Measurements from ENCODE around the gene PRDM7. TPM values are rescaled to one million over a fixed set of nuclear protein-coding genes. Genes with fewer than 3 reads are reported as not detected.

PRDM7 gene
- polyA plus RNA-seq, 1 donor from 2014 or later = not detected

DNA sequence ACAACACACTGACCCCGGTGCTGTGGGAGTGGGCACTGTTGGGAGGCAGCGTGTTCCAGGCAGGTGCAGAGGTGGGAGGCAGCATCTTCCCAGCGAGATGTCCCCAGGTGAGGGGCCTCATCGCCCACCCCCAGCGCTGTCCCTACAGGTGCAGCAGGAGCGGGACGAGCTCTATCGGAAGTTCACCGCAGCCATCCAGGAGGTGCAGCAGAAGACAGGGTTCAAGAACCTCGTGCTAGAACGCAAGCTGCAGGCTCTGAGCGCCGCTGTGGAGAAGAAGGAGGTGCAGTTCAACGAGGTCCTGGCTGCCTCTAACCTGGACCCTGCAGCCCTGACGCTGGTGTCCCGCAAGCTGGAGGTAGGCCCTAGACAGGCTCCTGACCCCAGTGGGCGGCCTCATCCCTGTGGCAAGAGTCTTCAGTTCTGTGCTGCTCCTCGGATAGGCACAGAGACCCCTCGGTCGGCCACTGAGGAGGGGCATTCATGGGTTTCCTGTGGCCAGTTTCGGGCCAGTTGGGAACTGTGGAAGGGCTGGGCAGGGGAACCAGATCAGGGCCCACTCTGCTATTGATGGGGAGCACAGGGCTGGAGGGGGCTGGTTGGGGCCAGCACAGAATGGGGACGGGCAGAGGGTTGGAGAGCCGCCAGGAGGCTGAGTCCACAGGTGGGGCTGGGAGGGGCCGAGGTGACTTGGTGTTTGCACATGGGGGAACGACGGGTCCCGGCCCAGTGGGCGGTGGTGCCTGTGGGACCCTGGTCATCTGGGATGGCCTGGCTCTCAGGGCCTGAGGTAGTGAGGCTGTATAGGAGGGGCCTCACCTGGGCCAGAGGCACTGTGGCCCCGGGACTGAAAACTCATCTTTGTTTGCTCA, 36.7 kb downstream of the PRDM7 start:
- peaks cover 6% of the 10 kb centered on the region for H3K36me3 ChIP-seq (ENCODE audit: insufficient read depth, low read length)
- H3K9me2 ChIP-seq (ENCODE audit: insufficient read depth, low read length) = no peaks in the 10 kb centered on the region

DNA sequence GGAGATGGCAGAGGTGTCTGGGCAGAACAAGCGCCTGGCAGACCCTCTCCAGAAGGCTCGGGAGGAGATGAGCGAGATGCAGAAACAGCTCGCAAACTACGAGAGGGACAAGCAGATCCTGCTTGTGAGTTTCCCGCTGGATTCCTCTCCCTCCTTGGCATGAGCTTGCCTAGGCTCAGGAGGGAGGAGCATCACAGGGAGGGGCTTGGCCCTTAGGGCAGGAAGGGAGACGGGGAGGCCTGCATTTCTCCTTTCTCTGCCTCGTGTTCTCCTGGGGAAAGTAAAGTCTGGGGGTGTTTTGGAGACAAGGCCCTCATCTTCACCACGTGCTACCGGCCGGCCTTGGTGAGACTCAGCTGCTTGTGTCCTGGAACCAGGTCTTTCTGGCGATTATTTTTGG, 39.9 kb downstream of the PRDM7 start:
- H3K27ac ChIP-seq (ENCODE audit: low read length) = no peak overlapping the region
- H3K9ac ChIP-seq (ENCODE audit: low read length) = no peak overlapping the region
- H3K36me3 ChIP-seq (ENCODE audit: insufficient read depth, low read length) = peaks cover 6% of the 10 kb centered on the region
- no peaks in the 10 kb centered on the region for H4K20me1 ChIP-seq (ENCODE audit: insufficient read depth)
- TF ChIP-seq SMC3 (conservative IDR thresholded peaks at IDR 0.05; ENCODE audit: poor library complexity) (no peak), RAD21 (conservative IDR thresholded peaks at IDR 0.05) (no peak), POLR2AphosphoS5 (IDR thresholded peaks at IDR 0.05) (no peak), EP300 (conservative IDR thresholded peaks at IDR 0.05; ENCODE audit: poor library complexity, severe bottlenecking) (no peak), REST (IDR thresholded peaks at IDR 0.05; ENCODE audit: borderline replicate concordance) (no peak)
- TF ChIP-seq, protein P1, sequence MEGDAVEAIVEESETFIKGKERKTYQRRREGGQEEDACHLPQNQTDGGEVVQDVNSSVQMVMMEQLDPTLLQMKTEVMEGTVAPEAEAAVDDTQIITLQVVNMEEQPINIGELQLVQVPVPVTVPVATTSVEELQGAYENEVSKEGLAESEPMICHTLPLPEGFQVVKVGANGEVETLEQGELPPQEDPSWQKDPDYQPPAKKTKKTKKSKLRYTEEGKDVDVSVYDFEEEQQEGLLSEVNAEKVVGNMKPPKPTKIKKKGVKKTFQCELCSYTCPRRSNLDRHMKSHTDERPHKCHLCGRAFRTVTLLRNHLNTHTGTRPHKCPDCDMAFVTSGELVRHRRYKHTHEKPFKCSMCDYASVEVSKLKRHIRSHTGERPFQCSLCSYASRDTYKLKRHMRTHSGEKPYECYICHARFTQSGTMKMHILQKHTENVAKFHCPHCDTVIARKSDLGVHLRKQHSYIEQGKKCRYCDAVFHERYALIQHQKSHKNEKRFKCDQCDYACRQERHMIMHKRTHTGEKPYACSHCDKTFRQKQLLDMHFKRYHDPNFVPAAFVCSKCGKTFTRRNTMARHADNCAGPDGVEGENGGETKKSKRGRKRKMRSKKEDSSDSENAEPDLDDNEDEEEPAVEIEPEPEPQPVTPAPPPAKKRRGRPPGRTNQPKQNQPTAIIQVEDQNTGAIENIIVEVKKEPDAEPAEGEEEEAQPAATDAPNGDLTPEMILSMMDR (IDR thresholded peaks at IDR 0.05; ENCODE audit: poor library complexity, severe bottlenecking) = no peak
- no peak overlapping the region for H3K4me2 ChIP-seq (ENCODE audit: low read length)
- H3K79me2 ChIP-seq (replicated peaks; ENCODE audit: insufficient read depth, low read length) = no peaks in the 10 kb centered on the region
- no peak overlapping the region for H3K4me3 ChIP-seq (ENCODE audit: low read length)
- H3F3A ChIP-seq (ENCODE audit: insufficient read depth, low read length, poor library complexity, severe bottlenecking) = no peaks in the 10 kb centered on the region
- no peaks in the 10 kb centered on the region for H3K27me3 ChIP-seq (ENCODE audit: insufficient read depth, low read depth, low read length)
- H3K9me2 ChIP-seq (ENCODE audit: insufficient read depth, low read length) = no peaks in the 10 kb centered on the region
- no peak overlapping the region for H2AFZ ChIP-seq (ENCODE audit: low read depth, low read length)
- H3K9me3 ChIP-seq (ENCODE audit: low read length) = no peaks in the 10 kb centered on the region

More for the DNA sequence above, 36.7 kb downstream of the PRDM7 start:
- no peaks in the 10 kb centered on the region for H3F3A ChIP-seq (ENCODE audit: insufficient read depth, low read length, poor library complexity, severe bottlenecking)
- no peak overlapping the region for H3K4me3 ChIP-seq (ENCODE audit: low read length)
- no peaks in the 10 kb centered on the region for H3K27me3 ChIP-seq (ENCODE audit: insufficient read depth, low read depth, low read length)
- no peak overlapping the region for H3K9ac ChIP-seq (ENCODE audit: low read length)
- no peaks in the 10 kb centered on the region for H4K20me1 ChIP-seq (ENCODE audit: insufficient read depth)
- H3K79me2 ChIP-seq (replicated peaks; ENCODE audit: insufficient read depth, low read length) = no peaks in the 10 kb centered on the region
- no peak overlapping the region for H3K4me2 ChIP-seq (ENCODE audit: low read length)
- H3K9me3 ChIP-seq (ENCODE audit: low read length) = no peaks in the 10 kb centered on the region
- no peak overlapping the region for H3K27ac ChIP-seq (ENCODE audit: low read length)
- no peak overlapping the region for H2AFZ ChIP-seq (ENCODE audit: low read depth, low read length)
- TF ChIP-seq EZH2 (IDR thresholded peaks at IDR 0.05; ENCODE audit: borderline replicate concordance, insufficient read depth, low read length, poor library complexity, severe bottlenecking) (no peak), RAD21 (conservative IDR thresholded peaks at IDR 0.05) (no peak), SMC3 (conservative IDR thresholded peaks at IDR 0.05; ENCODE audit: poor library complexity) (no peak), TAF1 (IDR thresholded peaks at IDR 0.05; ENCODE audit: low read depth) (no peak), MXI1 (conservative IDR thresholded peaks at IDR 0.05; ENCODE audit: poor library complexity, severe bottlenecking) (no peak), POLR2AphosphoS5 (IDR thresholded peaks at IDR 0.05) (no peak), EP300 (conservative IDR thresholded peaks at IDR 0.05; ENCODE audit: poor library complexity, severe bottlenecking) (no peak), REST (IDR thresholded peaks at IDR 0.05; ENCODE audit: borderline replicate concordance) (no peak)
- TF ChIP-seq, protein P1 (IDR thresholded peaks at IDR 0.05; ENCODE audit: poor library complexity, severe bottlenecking) = no peak

Measured in neural cell (in vitro differentiated cells).